Nephron (organoid): ENCODE measurements around the gene TMEM140.

Source experiments
- H3K27ac Mint-ChIP-seq, 3 experiments: 2 replicates each; pipeline ENCODE4 v1.8.0; 2020; ENCODE audit warnings: mixed read lengths in 3 of 3, mild to moderate bottlenecking in 2 of 3, moderate library complexity in 1 of 3
- H3K27me3 Mint-ChIP-seq: 2 replicates; pipeline ENCODE4 v1.8.0; 2021; ENCODE audit warnings: low read depth, mild to moderate bottlenecking, moderate library complexity, mixed read lengths
- H3K36me3 Mint-ChIP-seq: 2 replicates; pipeline ENCODE4 v1.8.0; 2020; ENCODE audit warnings: low read depth, mixed read lengths
- H3K4me1 Mint-ChIP-seq: 2 replicates; pipeline ENCODE4 v1.8.0; 2020; ENCODE audit warnings: mixed read lengths
- H3K4me3 Mint-ChIP-seq, 3 experiments: 2 replicates each; pipeline ENCODE4 v1.8.0; 2020; ENCODE audit warnings: mild to moderate bottlenecking in 3 of 3, mixed read lengths in 3 of 3, moderate library complexity in 2 of 3
- H3K9me3 Mint-ChIP-seq: 2 replicates; pipeline ENCODE4 v1.8.0; 2020; ENCODE audit warnings: mixed read lengths
- CTCF ChIP-seq, 3 experiments: fragments of 200-600 bp; sonication (generic); IDR thresholded peaks; one replicate each; pipeline ENCODE4 v1.5.0; 2021; ENCODE audit warnings: antibody characterized with exemption in 3 of 3; ENCODE audit not compliant: unreplicated experiment in 3 of 3

TMEM140 gene

GRCh38 chr7:135186261-135186540 lies 38.3 kb downstream of the TMEM140 start:
- Mint-ChIP-seq H3K27me3 (no peaks in the 10 kb centered on the region), H3K27ac (no peak overlapping the region), H3K36me3 (peaks cover 94% of the 10 kb centered on the region), H3K4me1 (no peaks in the 10 kb centered on the region), H3K9me3 (peaks cover 24% of the 10 kb centered on the region), H3K4me3 (no peak overlapping the region)
- no peak for TF ChIP-seq CTCF (IDR thresholded peaks at IDR 0.05; ENCODE audit: unreplicated experiment in 3 of 3)

- peaks cover 17% of the 10 kb centered on the region for H3K9me3 Mint-ChIP-seq
- no peak for TF ChIP-seq CTCF (IDR thresholded peaks at IDR 0.05; ENCODE audit: unreplicated experiment in 3 of 3)
- H3K36me3 Mint-ChIP-seq = peaks cover 92% of the 10 kb centered on the region
- H3K27me3 Mint-ChIP-seq = no peaks in the 10 kb centered on the region
- no peak overlapping the region for H3K4me3 Mint-ChIP-seq
- H3K27ac Mint-ChIP-seq = no peak overlapping the region
- no peaks in the 10 kb centered on the region for H3K4me1 Mint-ChIP-seq
Observed at GRCh38 chr7:135186841-135187253, 39.0 kb downstream of the TMEM140 start.

GRCh38 chr7:135188298-135188984 lies 40.6 kb downstream of the TMEM140 start:
- no peak overlapping the region for H3K27ac Mint-ChIP-seq
- peaks cover 90% of the 10 kb centered on the region for H3K36me3 Mint-ChIP-seq
- H3K4me1 Mint-ChIP-seq = no peaks in the 10 kb centered on the region
- peaks cover 4% of the 10 kb centered on the region for H3K9me3 Mint-ChIP-seq
- no peaks in the 10 kb centered on the region for H3K27me3 Mint-ChIP-seq
- no peak overlapping the region for H3K4me3 Mint-ChIP-seq
- TF ChIP-seq CTCF (IDR thresholded peaks at IDR 0.05; ENCODE audit: unreplicated experiment in 3 of 3) = no peak

GRCh38 chr7:135189221-135189662 lies 41.4 kb downstream of the TMEM140 start:
- peaks cover 90% of the 10 kb centered on the region for H3K36me3 Mint-ChIP-seq
- TF ChIP-seq CTCF (IDR thresholded peaks at IDR 0.05; ENCODE audit: unreplicated experiment in 3 of 3) = no peak
- H3K27me3 Mint-ChIP-seq = no peaks in the 10 kb centered on the region
- no peak overlapping the region for H3K4me3 Mint-ChIP-seq
- no peak overlapping the region for H3K27ac Mint-ChIP-seq
- no peaks in the 10 kb centered on the region for H3K9me3 Mint-ChIP-seq
- H3K4me1 Mint-ChIP-seq = no peaks in the 10 kb centered on the region

GRCh38 chr7:135189961-135190360 lies 42.1 kb downstream of the TMEM140 start:
- Mint-ChIP-seq H3K4me3 (no peak overlapping the region), H3K36me3 (peaks cover 89% of the 10 kb centered on the region), H3K9me3 (no peaks in the 10 kb centered on the region), H3K27ac (peak overlapping the region in 1 of 3 experiments; percentile 21), H3K27me3 (no peaks in the 10 kb centered on the region), H3K4me1 (no peaks in the 10 kb centered on the region)
- no peak for TF ChIP-seq CTCF (IDR thresholded peaks at IDR 0.05; ENCODE audit: unreplicated experiment in 3 of 3)

GRCh38 chr7:135190703-135191102 lies 42.8 kb downstream of the TMEM140 start:
- Mint-ChIP-seq H3K4me3 (no peak overlapping the region), H3K4me1 (no peaks in the 10 kb centered on the region), H3K36me3 (peaks cover 88% of the 10 kb centered on the region), H3K9me3 (no peaks in the 10 kb centered on the region), H3K27ac (no peak overlapping the region), H3K27me3 (no peaks in the 10 kb centered on the region)
- no peak for TF ChIP-seq CTCF (IDR thresholded peaks at IDR 0.05; ENCODE audit: unreplicated experiment in 3 of 3)
